ENCODE results near the gene USHBP1. TPM values are rescaled to one million over a fixed set of nuclear protein-coding genes. Genes with fewer than 3 reads are reported as not detected.

The USHBP1 gene
- total and polyA plus RNA-seq, 2 experiments from 2014 or later, result 4.0 to 5.6 TPM

GRCh38 chr19:17232258-17232657, 32.3 kb downstream of the USHBP1 start:
- Mint-ChIP-seq H3K36me3 (ENCODE audit: low read depth) (peaks cover 50% of the 10 kb centered on the region), H3K9me3 (no peaks in the 10 kb centered on the region), H3K4me1 (peaks cover 27% of the 10 kb centered on the region), H3K4me3 (no peak overlapping the region), H3K27ac (no peak overlapping the region), H3K27me3 (ENCODE audit: insufficient read depth, low read depth, poor library complexity) (peaks cover 10% of the 10 kb centered on the region)
- H3K4me3 ChIP-seq, result no peak overlapping the region
- peaks cover 26% of the 10 kb centered on the region for H4K20me1 ChIP-seq (replicated peaks; ENCODE audit: insufficient read depth)
- H3K4me2 ChIP-seq, result no peak overlapping the region
- no peaks in the 10 kb centered on the region for H3K9me2 ChIP-seq (ENCODE audit: insufficient read depth)
- H3K36me3 ChIP-seq (ENCODE audit: insufficient read depth), result peaks cover 6% of the 10 kb centered on the region; the same call in 1 of the 2 replicates
- no peak overlapping the region for H2AFZ ChIP-seq
- DNase-seq (ENCODE audit: low spot score) (no peak), ATAC-seq (no peak)
- H3K27me3 ChIP-seq (ENCODE audit: insufficient read depth), result no peaks in the 10 kb centered on the region
- no peak overlapping the region for H3K27ac ChIP-seq (ENCODE audit: low read depth)
- H3K4me1 ChIP-seq (ENCODE audit: insufficient read depth), result peaks cover 12% of the 10 kb centered on the region
- H3F3A ChIP-seq (replicated peaks; ENCODE audit: low read depth), result peaks cover 34% of the 10 kb centered on the region; the same call in 1 of the 2 replicates
- TF ChIP-seq ZNF114 (CRISPR knock-in tag; IDR thresholded peaks at IDR 0.05) (no peak), EZH2 (IDR thresholded peaks at IDR 0.05; ENCODE audit: low read depth, unreplicated experiment) (no peak), CREB1 (CRISPR knock-in tag; IDR thresholded peaks at IDR 0.05; ENCODE audit: low read depth) (no peak), STAT1 (IDR thresholded peaks at IDR 0.05; ENCODE audit: unreplicated experiment) (no peak), NANOG (IDR thresholded peaks at IDR 0.05; ENCODE audit: borderline replicate concordance) (no peak), ZNF331 (CRISPR knock-in tag; IDR thresholded peaks at IDR 0.05; ENCODE audit: low read depth) (no peak), POLR2AphosphoS5 (IDR thresholded peaks at IDR 0.05; ENCODE audit: low read depth) (no peak), EZH2phosphoT487 (IDR thresholded peaks at IDR 0.05; ENCODE audit: unreplicated experiment) (no peak), JUNB (IDR thresholded peaks at IDR 0.05; ENCODE audit: unreplicated experiment) (no peak)
- TF ChIP-seq, protein P1, sequence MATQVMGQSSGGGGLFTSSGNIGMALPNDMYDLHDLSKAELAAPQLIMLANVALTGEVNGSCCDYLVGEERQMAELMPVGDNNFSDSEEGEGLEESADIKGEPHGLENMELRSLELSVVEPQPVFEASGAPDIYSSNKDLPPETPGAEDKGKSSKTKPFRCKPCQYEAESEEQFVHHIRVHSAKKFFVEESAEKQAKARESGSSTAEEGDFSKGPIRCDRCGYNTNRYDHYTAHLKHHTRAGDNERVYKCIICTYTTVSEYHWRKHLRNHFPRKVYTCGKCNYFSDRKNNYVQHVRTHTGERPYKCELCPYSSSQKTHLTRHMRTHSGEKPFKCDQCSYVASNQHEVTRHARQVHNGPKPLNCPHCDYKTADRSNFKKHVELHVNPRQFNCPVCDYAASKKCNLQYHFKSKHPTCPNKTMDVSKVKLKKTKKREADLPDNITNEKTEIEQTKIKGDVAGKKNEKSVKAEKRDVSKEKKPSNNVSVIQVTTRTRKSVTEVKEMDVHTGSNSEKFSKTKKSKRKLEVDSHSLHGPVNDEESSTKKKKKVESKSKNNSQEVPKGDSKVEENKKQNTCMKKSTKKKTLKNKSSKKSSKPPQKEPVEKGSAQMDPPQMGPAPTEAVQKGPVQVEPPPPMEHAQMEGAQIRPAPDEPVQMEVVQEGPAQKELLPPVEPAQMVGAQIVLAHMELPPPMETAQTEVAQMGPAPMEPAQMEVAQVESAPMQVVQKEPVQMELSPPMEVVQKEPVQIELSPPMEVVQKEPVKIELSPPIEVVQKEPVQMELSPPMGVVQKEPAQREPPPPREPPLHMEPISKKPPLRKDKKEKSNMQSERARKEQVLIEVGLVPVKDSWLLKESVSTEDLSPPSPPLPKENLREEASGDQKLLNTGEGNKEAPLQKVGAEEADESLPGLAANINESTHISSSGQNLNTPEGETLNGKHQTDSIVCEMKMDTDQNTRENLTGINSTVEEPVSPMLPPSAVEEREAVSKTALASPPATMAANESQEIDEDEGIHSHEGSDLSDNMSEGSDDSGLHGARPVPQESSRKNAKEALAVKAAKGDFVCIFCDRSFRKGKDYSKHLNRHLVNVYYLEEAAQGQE (IDR thresholded peaks at IDR 0.05; ENCODE audit: unreplicated experiment), result no peak
- TF ChIP-seq, protein P2, sequence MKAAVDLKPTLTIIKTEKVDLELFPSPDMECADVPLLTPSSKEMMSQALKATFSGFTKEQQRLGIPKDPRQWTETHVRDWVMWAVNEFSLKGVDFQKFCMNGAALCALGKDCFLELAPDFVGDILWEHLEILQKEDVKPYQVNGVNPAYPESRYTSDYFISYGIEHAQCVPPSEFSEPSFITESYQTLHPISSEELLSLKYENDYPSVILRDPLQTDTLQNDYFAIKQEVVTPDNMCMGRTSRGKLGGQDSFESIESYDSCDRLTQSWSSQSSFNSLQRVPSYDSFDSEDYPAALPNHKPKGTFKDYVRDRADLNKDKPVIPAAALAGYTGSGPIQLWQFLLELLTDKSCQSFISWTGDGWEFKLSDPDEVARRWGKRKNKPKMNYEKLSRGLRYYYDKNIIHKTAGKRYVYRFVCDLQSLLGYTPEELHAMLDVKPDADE (IDR thresholded peaks at IDR 0.05), result no peak
- TF ChIP-seq, protein P3, sequence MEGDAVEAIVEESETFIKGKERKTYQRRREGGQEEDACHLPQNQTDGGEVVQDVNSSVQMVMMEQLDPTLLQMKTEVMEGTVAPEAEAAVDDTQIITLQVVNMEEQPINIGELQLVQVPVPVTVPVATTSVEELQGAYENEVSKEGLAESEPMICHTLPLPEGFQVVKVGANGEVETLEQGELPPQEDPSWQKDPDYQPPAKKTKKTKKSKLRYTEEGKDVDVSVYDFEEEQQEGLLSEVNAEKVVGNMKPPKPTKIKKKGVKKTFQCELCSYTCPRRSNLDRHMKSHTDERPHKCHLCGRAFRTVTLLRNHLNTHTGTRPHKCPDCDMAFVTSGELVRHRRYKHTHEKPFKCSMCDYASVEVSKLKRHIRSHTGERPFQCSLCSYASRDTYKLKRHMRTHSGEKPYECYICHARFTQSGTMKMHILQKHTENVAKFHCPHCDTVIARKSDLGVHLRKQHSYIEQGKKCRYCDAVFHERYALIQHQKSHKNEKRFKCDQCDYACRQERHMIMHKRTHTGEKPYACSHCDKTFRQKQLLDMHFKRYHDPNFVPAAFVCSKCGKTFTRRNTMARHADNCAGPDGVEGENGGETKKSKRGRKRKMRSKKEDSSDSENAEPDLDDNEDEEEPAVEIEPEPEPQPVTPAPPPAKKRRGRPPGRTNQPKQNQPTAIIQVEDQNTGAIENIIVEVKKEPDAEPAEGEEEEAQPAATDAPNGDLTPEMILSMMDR (conservative IDR thresholded peaks at IDR 0.05; ENCODE audit: low read depth in 2 of 2), result no peak
- TF ChIP-seq, protein P4, sequence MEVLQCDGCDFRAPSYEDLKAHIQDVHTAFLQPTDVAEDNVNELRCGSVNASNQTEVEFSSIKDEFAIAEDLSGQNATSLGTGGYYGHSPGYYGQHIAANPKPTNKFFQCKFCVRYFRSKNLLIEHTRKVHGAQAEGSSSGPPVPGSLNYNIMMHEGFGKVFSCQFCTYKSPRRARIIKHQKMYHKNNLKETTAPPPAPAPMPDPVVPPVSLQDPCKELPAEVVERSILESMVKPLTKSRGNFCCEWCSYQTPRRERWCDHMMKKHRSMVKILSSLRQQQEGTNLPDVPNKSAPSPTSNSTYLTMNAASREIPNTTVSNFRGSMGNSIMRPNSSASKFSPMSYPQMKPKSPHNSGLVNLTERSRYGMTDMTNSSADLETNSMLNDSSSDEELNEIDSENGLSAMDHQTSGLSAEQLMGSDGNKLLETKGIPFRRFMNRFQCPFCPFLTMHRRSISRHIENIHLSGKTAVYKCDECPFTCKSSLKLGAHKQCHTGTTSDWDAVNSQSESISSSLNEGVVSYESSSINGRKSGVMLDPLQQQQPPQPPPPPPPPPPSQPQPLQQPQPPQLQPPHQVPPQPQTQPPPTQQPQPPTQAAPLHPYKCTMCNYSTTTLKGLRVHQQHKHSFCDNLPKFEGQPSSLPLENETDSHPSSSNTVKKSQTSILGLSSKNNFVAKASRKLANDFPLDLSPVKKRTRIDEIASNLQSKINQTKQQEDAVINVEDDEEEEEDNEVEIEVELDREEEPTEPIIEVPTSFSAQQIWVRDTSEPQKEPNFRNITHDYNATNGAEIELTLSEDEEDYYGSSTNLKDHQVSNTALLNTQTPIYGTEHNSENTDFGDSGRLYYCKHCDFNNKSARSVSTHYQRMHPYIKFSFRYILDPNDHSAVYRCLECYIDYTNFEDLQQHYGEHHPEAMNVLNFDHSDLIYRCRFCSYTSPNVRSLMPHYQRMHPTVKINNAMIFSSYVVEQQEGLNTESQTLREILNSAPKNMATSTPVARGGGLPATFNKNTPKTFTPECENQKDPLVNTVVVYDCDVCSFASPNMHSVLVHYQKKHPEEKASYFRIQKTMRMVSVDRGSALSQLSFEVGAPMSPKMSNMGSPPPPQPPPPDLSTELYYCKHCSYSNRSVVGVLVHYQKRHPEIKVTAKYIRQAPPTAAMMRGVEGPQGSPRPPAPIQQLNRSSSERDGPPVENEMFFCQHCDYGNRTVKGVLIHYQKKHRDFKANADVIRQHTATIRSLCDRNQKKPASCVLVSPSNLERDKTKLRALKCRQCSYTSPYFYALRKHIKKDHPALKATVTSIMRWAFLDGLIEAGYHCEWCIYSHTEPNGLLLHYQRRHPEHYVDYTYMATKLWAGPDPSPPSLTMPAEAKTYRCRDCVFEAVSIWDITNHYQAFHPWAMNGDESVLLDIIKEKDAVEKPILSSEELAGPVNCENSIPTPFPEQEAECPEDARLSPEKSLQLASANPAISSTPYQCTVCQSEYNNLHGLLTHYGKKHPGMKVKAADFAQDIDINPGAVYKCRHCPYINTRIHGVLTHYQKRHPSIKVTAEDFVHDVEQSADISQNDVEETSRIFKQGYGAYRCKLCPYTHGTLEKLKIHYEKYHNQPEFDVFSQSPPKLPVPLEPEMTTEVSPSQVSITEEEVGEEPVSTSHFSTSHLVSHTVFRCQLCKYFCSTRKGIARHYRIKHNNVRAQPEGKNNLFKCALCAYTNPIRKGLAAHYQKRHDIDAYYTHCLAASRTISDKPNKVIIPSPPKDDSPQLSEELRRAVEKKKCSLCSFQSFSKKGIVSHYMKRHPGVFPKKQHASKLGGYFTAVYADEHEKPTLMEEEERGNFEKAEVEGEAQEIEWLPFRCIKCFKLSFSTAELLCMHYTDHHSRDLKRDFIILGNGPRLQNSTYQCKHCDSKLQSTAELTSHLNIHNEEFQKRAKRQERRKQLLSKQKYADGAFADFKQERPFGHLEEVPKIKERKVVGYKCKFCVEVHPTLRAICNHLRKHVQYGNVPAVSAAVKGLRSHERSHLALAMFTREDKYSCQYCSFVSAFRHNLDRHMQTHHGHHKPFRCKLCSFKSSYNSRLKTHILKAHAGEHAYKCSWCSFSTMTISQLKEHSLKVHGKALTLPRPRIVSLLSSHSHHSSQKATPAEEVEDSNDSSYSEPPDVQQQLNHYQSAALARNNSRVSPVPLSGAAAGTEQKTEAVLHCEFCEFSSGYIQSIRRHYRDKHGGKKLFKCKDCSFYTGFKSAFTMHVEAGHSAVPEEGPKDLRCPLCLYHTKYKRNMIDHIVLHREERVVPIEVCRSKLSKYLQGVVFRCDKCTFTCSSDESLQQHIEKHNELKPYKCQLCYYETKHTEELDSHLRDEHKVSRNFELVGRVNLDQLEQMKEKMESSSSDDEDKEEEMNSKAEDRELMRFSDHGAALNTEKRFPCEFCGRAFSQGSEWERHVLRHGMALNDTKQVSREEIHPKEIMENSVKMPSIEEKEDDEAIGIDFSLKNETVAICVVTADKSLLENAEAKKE (CRISPR knock-in tag; IDR thresholded peaks at IDR 0.05), result no peak
- peaks cover 41% of the 10 kb centered on the region for H3K79me2 ChIP-seq (replicated peaks; ENCODE audit: insufficient read depth)

Data from GM23338 (cell line).